Breast epithelium (tissue), 4 donors: ENCODE data around the gene IPCEF1. TPM values are rescaled to one million over a fixed set of nuclear protein-coding genes. Genes with fewer than 3 reads are reported as not detected.

Experiments used
- DNase-seq, 2 donors: peaks; one replicate each; pipeline ENCODE4 v3.0.0-alpha.2; 2019; ENCODE audit warnings: low spot score in 2 of 2
- H3K27ac ChIP-seq, 2 donors: fragments of 200-600 bp; sonication (generic) in 1 of 2; one replicate each; pipeline ENCODE4 v1.5.1; 2016 to 2019; ENCODE audit warnings: mild to moderate bottlenecking in 1 of 2
- H3K27me3 ChIP-seq, 2 donors: fragments of 200-600 bp; sonication (generic) in 1 of 2; one replicate each; pipeline versions ENCODE4 v1.5.1 to v1.6.0; 2017 to 2019; ENCODE audit warnings: control low read depth in 1 of 2, mild to moderate bottlenecking in 1 of 2
- H3K36me3 ChIP-seq: fragments of 200-600 bp; one replicate; pipeline ENCODE4 v1.5.1; 2019
- H3K4me1 ChIP-seq, 2 donors: fragments of 200-600 bp; sonication (generic); one replicate each; pipeline ENCODE4 v1.5.1; 2016 to 2019; ENCODE audit warnings: control low read depth in 1 of 2
- H3K4me3 ChIP-seq, 3 donors: fragments of 200-600 bp; sonication (generic); 1 replicate in 2 of 3; 2 replicates in 1 of 3; pipeline ENCODE4 v1.5.1; 2016 to 2019; ENCODE audit warnings: mild to moderate bottlenecking in 3 of 3, moderate library complexity in 2 of 3
- H3K9me3 ChIP-seq, 2 donors: fragments of 200-600 bp; sonication (generic) in 1 of 2; one replicate each; pipeline ENCODE4 v1.5.1; 2016 to 2019; ENCODE audit warnings: control low read depth in 1 of 2
- CTCF ChIP-seq, 3 donors: fragments of 450-650 bp; IDR thresholded peaks; one replicate each; pipeline ENCODE4 v1.5.1; 2016 to 2017; ENCODE audit warnings: antibody characterized with exemption in 3 of 3, mild to moderate bottlenecking in 3 of 3, moderate library complexity in 3 of 3
- POLR2A ChIP-seq: fragments of 450-650 bp; IDR thresholded peaks from one replicate; pipeline ENCODE4 v1.6.1; 2016; ENCODE audit warnings: antibody characterized with exemption, mild to moderate bottlenecking, moderate library complexity
- POLR2AphosphoS5 ChIP-seq, 3 donors: sonication (generic); formaldehyde crosslinking; IDR thresholded peaks; one replicate each; pipeline ENCODE4 v1.6.1; 2017; ENCODE audit warnings: antibody characterized with exemption in 3 of 3
- intact Hi-C: fragments of 100-400 bp; cut with DNase I; formaldehyde crosslinking; loops from one replicate; pipeline ENCODE4 v1.15.1; 2023; ENCODE audit warnings: low total_unique reads
- total RNA-seq, 3 donors: library from RNA; depleted of rRNA; stranded (reverse); fragments of >200 nt; gene quantifications; one replicate each; pipeline ENCODE4 v1.1.0, GENCODE V29; 2016

The IPCEF1 gene
- total RNA-seq, 3 donors from 2014 or later, result 3.7 to 6.7 (median 5.6) TPM

- DNase-seq, result no peak
- no peaks in the 10 kb centered on the region for H3K4me1 ChIP-seq
- no peak overlapping the region for H3K4me3 ChIP-seq
- TF ChIP-seq POLR2A, result no peak
- no peak for TF ChIP-seq POLR2AphosphoS5 (IDR thresholded peaks at IDR 0.05)
- TF ChIP-seq CTCF (IDR thresholded peaks at IDR 0.05), result no peak
- peaks cover 0 to 4% of the 10 kb centered on the region in 2 donors for H3K9me3 ChIP-seq
- no peaks in the 10 kb centered on the region for H3K36me3 ChIP-seq
- intact Hi-C loops, result no loop called here
- H3K27me3 ChIP-seq, result no peaks in the 10 kb centered on the region
- no peak overlapping the region for H3K27ac ChIP-seq
These were observed 76.1 kb downstream of the IPCEF1 start for GRCh38 chr6:154280521-154280920.

GRCh38 chr6:154277629-154278017, 79.0 kb downstream of the IPCEF1 start:
- DNase-seq, result no peak
- intact Hi-C loops, result loop anchor here (5.0 kb wide), 2 partner anchors 125 to 690 kb away; no protein-coding TSS in a partner anchor
- H3K4me3 ChIP-seq, result peak overlapping the region in 2 of 3 donors; percentile 35 to 48

GRCh38 chr6:154276810-154277628, 79.6 kb downstream of the IPCEF1 start:
- Histone ChIP-seq H3K36me3 (no peaks in the 10 kb centered on the region), H3K4me1 (no peaks in the 10 kb centered on the region), H3K9me3 (no peaks in the 10 kb centered on the region), H3K27ac (no peak overlapping the region), H3K4me3 (peak overlapping the region in 2 of 3 donors; percentile 35 to 48), H3K27me3 (no peaks in the 10 kb centered on the region)
- no peak for DNase-seq
- TF ChIP-seq POLR2A (no peak), CTCF (IDR thresholded peaks at IDR 0.05) (peak; percentile 63 to 74 (median 66))
- intact Hi-C loops, result loop anchor here (5.0 kb wide), 2 partner anchors 125 to 690 kb away; no protein-coding TSS in a partner anchor

More at GRCh38 chr6:154277629-154278017, 79.0 kb downstream of the IPCEF1 start:
- Histone ChIP-seq H3K4me1 (no peaks in the 10 kb centered on the region), H3K27me3 (no peaks in the 10 kb centered on the region), H3K36me3 (no peaks in the 10 kb centered on the region), H3K9me3 (no peaks in the 10 kb centered on the region), H3K27ac (no peak overlapping the region)
- TF ChIP-seq CTCF (IDR thresholded peaks at IDR 0.05) (no peak), POLR2AphosphoS5 (IDR thresholded peaks at IDR 0.05) (no peak), POLR2A (no peak)

- H3K4me3 ChIP-seq, result no peak overlapping the region
- no peak for DNase-seq
- no peaks in the 10 kb centered on the region for H3K36me3 ChIP-seq
- no peaks in the 10 kb centered on the region for H3K27me3 ChIP-seq
- no peaks in the 10 kb centered on the region for H3K4me1 ChIP-seq
- no peak overlapping the region for H3K27ac ChIP-seq
- intact Hi-C loops, result no loop called here
- no peak for TF ChIP-seq CTCF (IDR thresholded peaks at IDR 0.05)
- TF ChIP-seq POLR2AphosphoS5 (IDR thresholded peaks at IDR 0.05), result no peak
- no peak for TF ChIP-seq POLR2A
- H3K9me3 ChIP-seq, result no peaks in the 10 kb centered on the region
These were observed 82.4 kb downstream of the IPCEF1 start for GRCh38 chr6:154274168-154274567.

- intact Hi-C loops, result no loop called here
- H3K9me3 ChIP-seq, result no peaks in the 10 kb centered on the region
- no peaks in the 10 kb centered on the region for H3K27me3 ChIP-seq
- TF ChIP-seq CTCF (IDR thresholded peaks at IDR 0.05) (no peak), POLR2AphosphoS5 (IDR thresholded peaks at IDR 0.05) (no peak), POLR2A (no peak)
- H3K36me3 ChIP-seq, result no peaks in the 10 kb centered on the region
- no peaks in the 10 kb centered on the region for H3K4me1 ChIP-seq
- H3K27ac ChIP-seq, result no peak overlapping the region
- DNase-seq, result no peak
- no peak overlapping the region for H3K4me3 ChIP-seq
These were observed 88.1 kb downstream of the IPCEF1 start for GRCh38 chr6:154268486-154268885.
